Kasumi-1 (cell line): ENCODE results near the gene DCXR.

Experiments
- DNase-seq, 2 experiments: peaks; one replicate each; lab custom pipeline; 2025; lab: John Stamatoyannopoulos, UW

Gene DCXR

DNA sequence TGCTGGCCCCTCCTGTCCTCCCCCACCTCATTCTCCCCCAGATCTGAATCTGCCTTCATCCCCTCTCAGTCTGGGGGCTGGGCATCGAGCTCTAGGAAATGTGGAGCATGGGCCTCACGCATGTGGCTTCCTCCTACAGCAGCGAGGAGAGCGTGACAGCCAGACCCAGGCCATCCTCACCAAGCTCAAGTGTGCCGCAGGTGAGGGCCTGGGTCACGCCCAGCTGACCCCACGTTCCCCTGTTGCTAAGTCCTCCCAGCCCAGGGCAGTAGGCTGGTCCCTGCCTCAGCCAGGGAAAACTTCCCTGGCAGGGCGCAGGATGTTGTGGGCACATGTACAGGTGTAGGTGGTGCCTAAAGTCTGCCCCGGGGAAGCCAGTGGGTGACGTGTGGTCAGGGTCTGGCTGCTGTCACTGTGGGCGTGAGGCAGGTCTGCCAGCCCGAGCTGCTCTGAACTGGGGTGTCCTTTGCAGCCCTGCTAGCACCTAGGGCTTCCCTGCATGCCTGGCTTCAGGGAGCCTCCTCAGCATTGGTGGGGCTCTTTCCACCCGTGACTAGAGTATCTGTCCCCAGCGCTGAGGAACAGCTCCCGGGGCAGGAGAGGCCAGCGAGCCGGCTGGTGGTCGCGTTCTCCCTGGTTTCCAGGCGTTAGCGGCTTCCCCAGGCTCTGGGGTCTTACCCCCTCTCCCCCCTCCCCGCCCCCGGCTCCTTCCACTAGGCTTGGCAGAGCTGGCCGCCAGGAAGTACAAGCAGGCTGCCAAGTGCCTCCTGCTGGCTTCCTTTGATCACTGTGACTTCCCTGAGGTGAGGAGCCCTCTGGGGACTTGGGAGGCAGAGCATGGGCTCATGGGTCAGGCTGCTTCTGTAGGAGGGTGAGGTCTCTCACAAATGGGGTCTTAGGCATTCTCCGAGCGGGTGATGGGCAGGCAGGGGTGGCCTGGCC, 17.8 kb upstream of the DCXR start:
- peak in 1 of 2 experiments; percentile 22 for DNase-seq

DNA sequence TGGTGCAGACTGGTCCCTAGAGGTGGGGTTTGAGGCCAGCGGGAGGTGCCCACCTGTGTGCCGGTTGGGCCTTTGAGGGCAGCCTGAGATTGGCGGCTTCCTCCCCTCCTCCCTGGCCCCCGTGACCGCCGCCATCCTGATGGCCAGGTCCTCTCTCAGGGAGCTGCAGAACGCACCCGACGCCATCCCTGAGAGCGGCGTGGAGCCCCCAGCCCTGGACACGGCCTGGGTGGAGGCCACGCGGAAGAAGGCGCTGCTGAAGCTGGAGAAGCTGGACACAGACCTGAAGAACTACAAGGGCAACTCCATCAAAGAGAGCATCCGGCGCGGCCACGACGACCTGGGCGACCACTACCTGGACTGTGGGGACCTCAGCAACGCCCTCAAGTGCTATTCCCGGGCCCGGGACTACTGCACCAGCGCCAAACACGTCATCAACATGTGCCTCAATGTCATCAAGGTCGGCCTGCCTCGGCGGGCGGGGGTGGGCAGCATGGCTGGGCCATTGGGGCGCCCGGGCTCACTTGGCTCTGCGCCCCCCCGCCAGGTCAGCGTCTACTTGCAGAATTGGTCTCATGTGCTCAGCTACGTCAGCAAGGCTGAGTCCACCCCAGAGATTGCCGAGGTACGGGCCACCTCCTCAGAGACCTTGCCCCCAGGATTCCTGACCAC, 17.0 kb upstream of the DCXR start:
- DNase-seq = no peak

DNA sequence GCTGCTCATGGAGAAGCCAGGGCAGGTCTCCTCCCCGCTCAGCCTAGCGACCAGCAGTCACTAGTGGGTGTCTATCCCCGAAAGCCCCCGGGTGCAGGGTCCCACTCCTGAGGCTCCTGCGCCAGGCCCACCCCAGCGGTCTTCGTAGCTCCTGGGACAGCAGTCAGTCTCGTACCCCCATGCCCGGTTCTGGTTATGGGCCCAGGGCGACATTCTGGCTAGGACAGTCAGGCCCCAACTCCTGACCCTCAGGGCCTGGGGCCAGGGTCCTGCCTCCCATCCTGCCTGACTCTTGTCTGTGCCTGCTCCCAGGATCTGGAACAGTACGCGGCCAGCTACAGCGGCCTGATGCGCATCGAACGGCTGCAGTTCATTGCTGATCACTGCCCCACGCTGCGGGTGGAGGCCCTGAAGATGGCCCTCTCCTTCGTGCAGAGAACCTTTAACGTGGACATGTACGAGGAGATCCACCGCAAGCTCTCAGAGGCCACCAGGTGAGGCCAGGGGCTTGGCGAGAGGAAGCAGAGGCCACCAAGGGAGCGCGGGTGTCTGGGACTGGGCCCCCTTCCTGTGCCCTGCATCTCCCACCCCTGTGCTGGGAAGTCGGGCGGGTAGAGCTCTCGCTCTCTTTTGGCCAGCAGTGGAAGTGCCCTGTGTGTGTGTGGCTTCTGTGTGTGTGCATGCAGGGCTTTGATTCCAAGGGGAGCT, 16.2 kb upstream of the DCXR start:
- no peak for DNase-seq

DNA sequence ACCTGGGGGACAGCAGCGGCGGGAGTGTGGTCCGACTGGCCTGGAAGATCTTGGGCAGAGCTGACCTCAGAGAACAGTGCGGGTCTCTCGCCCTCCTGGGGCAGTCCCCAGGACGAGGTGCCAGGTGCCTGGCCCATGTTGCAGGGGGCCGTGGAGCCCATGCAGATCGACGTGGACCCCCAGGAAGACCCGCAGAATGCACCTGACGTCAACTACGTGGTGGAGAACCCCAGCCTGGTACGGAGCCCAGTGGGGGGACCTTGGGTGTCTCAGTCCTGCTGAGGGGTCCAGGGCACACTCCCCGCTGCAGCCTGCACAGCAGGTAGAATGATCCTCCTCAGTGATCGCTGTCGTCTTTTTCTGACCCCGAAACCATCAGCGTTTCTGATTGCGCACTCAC, 15.6 kb upstream of the DCXR start:
- no peak for DNase-seq

DNA sequence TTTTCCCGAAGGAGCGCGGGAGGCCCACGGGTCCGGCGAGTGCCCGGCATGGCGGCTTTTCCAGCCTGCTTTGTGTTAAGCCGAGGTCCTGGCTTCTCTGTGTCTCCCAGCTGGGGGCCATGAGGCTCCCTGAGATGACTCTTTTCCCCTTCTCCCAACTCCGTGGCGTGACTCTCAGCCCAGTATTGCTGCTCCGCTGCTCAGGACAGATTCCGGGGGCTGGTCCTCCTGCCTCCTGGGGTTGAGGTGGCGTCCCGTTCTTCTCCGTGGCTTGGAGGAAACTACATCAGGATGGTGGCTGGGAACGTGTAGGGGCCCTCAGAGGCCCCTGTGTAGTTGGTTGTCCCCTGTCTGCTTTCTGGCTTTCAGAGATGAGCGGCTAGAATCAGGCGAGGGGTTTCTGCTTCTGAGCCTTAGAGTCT, 15.2 kb upstream of the DCXR start:
- no peak for DNase-seq

DNA sequence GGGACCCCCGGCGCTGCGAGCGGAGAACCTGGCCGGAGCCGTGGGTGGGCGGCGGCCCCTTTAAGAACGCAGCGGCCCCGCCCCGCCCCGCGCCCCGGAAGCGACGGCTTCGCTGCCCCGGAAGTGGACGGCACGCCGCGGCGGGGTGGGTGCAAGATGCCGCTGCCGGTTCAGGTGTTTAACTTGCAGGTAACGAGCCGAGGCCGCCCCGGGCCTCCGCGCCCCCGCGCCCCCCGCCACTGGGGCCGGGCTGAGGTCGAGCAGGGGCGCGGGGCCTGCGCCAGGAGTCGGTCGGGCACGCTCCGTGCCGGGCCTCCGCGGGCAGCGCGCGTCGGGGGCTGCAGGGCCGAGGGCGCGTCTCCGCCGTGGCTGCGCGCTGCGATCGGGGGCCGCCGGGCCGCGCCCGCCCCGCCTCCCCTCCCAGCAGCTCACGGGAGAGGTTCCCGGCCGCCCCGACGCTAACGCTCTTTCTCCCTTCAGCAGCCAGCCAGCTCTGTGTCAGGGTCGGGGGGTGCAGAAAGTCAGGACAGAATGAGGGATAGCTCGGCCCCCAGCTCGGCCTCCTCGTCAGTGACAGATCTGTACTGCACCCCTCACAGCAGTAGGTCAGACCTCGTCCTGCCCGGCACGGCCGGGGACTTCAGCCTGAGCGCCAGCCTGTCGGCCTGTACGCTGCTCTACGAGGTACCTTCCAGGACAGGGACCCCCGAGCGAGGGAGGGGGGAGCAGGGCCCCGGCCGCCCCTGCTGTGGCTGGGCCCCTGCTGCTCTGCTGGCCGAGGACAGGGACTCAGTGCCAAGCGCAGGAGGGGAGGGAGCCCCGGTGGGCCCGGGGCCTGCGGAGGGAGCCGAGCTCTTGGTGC, 14.5 kb upstream of the DCXR start, which contains the start of the genes GPS1 and RFNG:
TSS of gene GPS1 (plus strand) at position 123 of the 862 bp plus-strand sequence. CDS start at position 157, 34 bp downstream.
TSS of gene RFNG (minus strand) at position 36 of the 862 bp plus-strand sequence. CDS start 45 bp downstream, outside the sequence.
- peak; percentile 66 to 68 for DNase-seq

DNA sequence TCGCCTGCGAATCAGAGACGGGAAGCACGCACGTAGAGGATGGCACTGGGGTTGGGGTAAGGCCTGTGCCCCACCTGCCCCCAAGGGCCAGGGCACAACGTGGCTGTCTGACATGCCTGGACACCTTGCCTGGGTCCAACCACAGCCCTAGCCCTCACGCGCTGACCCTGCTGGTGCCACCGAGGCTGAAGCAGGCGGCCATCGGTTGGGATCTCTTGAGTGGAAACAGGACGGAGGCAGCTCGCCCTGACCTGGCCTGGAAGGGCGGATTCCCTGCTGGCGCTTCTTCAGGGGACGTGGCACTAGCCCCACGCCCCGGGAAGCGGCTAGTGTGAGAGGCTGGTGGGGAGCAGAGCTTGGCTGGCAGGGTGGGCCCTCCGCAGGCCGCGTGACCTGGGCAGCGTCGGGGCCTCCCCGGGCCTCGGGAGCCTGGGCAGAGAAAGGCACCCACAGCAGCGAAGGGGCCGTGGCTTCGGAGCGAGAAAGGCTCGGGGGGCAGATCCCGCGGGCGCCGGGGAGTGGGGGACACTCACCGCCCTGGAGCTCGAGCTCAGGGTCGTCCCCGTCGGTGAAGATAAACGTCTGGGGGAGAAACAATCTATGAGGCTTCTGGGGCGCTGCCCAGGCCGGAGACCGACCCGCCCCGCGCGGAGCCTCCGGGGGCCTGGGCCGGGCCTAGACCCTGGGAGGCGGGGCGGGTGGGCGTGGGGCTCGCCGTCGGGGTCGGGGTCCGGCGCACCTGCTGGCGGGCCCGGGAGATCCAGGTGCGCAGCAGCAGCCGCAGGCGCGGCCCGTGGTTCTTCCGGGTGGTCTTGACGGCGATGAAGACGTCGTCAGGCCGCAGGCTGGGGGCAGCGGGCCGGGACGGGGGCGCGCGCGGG, 13.5 kb upstream of the DCXR start:
- DNase-seq = no peak

DNA sequence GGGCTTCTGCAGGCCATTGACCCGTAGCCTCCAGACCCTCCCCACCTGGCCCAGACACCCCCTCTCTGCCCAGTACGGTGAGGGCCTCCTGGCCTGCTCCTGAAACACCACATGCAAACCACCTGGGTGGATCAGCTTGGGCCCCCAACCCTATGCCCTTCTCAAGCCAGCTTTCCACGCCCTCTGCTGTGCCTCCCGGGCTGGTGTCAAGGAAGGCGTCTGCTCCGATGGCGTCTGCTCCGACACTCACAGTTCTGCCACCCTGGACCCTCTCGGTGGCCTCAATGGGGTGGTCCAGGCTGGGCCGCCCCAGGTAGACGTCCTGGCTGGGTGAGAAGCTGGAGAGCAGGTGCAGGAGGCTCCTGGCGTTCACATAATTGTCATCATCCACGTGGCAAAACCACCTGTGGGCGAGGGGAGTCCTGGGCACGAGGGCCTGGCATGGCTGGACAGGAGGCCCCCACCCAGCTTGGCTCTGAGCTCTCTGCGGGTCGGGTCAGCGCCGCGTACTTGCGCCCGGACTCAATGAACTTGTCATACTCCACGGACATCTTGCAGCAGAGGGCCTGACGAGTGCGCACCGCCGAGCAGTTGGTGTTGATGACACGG, 12.8 kb upstream of the DCXR start:
- DNase-seq = no peak

DNA sequence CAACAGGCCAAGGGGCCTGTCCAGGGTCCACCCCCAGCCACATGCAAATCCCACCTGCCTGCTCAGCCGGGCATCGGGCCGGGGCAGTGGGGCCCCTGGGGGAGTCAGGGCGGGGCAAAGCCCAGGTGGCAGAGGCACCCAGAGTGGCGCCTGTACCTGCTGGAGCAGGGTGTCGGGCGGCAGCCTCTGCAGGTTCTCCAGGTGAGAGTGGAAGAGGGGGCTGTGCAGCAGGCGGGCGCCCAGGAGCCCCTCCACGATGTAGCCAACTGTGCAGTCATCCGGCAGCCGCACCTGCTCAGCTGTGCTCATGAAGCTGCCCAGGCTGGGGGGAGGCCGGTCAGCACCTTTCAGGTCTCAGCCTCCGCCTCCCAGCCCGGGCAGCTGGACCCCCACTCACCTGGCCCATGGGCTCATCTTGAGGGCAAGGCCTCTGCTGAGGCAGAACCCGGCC, 12.0 kb upstream of the DCXR start:
- DNase-seq = no peak

DNA sequence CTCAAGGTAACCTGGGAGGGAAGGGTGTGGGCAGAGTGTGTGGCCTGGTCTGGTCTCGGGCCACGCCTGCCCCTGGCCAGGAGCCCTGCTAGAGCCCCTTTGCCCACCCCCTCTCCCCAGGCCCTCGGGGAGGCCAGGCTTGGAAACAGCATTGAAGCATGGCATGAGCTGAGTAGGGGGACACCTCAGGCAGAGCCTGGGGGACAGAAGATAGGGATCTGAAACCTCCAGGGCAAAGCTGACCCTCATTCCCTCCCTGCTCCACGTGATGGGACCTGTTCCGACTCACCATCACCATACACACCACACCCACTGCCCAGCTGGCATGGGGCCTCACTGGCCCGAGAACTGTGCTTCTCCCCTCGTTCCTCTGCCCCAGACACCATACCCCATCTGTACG, 11.6 kb upstream of the DCXR start:
- DNase-seq = no peak

DNA sequence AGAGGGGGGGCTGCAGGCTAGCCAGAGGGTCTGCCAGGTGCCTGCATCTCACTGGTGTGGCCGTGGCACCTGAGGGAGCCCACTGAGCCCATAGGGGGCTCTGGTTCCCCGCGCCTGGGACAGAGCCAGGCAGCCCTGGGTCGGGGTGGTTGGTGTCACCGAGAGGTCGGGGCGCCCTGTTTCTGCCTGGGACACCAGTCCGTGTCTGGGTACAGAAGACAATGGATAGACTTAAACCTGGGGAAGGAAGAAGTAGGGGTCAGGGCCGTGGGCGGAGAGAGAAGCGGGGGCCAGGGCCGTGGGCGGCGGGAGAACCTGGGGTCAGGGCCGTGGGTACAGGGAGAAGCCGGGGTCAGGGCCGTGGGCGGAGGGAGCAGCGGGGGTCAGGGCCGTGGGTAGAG, 11.1 kb upstream of the DCXR start:
- DNase-seq = no peak

DNA sequence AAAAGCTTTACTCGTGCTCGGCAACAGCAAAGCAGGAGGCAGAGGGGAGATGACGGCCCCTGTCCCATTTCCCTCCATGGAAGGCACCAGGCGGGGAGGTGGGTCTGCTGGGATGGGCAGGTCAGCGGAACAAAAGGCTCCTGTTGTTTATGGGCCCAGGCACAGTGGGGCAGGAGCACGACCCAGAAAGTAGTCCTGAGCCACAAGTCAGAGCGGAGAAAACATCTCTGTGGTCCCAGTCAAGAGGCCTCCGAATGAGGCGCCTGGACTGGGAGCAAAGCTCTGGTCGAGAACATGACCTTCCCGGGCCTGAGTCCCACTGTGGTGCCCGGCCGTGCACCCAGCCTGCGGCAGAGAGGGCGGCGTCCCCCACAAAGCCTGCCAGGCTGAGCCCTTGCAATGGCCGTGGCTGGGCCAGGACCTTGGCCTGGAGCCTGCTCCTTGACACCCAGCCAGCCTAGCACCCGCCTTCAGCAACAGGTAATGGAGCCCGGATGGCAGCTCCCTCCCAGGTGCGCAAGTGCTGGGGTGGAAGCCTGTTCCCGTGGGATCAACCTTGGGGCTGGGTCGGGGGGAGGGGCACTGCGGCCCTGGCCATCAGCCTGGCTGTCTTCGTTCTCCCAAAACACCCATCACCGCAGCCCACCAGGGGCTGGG, 10.5 kb upstream of the DCXR start:
- DNase-seq = no peak

DNA sequence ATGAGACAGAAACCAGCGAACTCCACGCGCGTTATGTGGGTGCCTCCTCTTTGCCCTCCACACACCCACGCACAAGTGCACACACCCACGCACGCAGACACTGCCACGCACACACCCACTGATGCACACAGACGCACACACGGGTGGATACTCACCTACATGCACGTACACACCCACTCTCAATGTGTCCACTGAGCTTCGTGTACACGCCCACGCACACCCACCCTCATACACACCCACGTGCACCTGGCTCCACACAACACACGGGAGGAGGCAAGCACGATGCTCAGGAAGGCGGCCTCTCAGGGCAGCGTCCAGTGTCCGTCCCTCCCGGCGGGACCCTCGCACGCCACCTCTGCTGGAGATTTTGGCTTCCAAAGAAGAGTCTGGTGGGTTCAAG, 9.9 kb upstream of the DCXR start:
- DNase-seq = no peak

DNA sequence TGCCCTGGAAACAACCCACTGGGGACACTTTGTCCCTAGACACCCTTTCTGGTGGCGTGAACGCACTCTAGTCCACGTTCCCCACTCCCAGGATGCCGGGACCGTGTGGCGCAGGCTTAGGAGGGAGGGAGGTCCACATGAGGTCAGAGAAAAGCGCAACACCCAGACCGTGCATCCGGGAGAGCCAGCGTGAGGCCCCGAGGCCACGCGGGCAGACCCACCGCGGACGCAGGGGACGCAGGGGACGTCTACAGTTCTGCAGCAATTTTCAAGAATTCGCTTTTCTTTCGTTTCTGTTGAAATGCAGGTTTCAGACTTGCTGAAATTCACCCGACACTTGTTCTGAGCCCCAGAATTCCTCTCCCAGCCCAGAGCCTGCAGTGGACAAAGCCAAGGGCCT, 9.4 kb upstream of the DCXR start:
- no peak for DNase-seq

DNA sequence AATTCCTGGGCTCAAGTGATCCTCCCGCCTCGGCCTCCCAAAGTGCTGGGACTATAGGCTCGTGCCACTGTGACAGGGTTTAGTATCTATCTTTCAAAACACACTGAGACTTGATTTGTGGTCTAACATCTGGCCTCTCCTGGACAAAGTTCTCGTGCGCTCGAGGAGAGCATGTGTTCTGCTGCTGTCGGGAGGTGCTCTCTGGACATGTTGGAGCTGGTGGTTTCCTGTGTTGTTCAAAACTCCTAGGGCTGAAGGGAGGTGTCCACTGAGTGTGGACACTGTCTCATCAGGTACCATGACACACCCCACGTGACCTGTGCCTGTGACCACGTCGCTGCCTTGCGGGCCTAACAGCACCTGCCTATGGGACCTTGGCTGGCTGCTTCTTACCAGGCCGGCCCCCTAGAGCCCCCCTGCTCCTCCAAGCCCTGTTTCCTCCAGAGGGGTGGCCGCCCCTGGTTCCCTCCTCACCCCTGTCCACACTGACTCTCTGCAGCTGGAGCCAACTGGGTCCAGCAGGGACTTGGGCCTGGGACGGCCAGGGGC, 8.5 kb upstream of the DCXR start:
- no peak for DNase-seq

DNA sequence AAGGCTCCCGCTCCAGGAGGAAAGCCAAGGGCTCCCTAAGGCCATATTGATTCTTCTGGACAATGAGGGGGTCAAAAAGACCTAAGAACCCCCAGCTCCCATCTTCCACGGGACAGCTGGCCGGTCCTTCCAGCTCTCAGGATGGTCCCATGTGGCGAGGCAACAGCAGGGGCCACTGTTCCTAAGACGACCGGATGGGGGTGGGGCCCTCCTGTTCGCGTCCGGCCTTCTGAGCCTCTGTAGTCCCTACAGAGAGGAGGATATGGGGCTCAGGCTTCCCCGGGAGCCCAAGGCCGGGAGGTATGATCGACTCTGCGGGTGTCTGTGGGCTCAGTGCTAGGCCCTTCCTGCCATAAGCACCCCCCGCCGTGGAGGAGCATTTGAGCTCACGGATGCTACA, 6.0 kb upstream of the DCXR start:
- no peak for DNase-seq

DNA sequence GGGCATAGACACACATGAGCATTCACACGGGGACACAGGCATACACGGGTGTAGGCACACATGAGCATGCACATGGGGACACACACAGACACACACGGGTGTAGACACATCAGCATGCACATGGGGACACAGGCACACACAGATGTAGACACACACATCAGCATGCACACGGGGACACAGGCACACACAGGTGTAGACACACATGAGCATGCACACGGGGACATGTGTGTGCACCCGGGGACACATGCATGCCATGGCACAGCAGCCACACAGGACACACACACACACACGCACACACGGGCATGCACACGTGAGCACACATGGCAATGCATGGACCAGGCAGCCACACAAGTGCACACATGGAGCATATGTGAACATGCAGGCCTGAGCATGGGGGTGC, 5.2 kb upstream of the DCXR start:
- no peak for DNase-seq

DNA sequence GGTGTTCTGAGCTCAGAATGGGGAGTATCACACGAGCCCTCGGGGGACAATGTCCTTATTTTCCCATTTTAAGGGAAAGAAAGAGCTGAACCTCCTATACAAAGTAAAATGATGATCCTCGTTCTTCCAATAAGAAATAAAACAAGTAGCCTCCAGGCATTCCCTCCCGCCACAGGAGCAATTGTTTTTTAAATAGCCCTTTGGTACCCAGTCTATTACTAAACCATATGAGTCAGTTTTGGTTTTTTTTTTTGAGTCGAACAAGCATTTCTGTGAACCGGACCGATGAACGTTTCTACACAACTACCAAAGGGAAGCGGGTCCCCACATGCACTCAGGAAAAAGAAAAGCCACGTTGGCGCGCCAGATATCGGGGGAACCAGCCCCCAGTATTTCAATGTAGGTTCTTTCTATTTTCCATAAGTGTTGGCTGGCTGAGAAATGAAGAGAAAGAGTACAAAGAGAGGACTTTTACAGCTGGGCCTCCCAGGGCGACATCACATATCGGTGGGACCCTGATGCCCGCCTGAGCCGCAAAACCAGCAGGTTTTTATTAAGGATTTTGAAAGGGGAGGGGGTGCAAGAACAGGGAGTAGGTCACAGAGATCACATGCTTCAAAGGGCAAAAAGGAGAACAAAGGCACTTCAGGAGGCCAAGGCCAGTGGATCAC, 3.8 kb upstream of the DCXR start:
- DNase-seq = no peak
